ENCODE measurements around the gene PTRHD1.

DNA sequence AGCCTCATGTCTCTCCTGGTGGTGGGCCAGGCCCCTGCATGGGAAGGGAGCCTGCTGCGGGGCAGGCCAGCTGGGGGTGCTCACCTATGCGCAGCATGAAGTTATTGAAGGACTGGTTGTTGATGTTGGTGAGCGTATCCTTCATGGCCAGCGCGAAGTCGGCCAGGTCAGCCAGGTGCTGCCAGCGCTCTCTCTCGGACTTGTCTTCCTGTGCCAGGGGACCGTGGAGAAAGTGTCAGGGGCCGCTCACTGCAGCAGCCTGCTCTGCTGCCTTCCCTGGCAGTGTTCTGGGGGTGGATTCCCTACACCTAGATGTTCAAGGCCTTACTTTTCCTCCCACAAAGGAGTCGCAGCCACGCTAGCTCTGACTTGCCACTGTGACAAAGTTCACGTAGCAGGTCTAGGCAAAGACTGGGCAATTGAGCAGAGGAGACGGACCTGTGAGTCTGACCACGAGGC is 28.3 kb upstream of the PTRHD1 start:
- no peak for TF ChIP-seq EP300 (IDR thresholded peaks at IDR 0.05)
- TF ChIP-seq, protein P1, sequence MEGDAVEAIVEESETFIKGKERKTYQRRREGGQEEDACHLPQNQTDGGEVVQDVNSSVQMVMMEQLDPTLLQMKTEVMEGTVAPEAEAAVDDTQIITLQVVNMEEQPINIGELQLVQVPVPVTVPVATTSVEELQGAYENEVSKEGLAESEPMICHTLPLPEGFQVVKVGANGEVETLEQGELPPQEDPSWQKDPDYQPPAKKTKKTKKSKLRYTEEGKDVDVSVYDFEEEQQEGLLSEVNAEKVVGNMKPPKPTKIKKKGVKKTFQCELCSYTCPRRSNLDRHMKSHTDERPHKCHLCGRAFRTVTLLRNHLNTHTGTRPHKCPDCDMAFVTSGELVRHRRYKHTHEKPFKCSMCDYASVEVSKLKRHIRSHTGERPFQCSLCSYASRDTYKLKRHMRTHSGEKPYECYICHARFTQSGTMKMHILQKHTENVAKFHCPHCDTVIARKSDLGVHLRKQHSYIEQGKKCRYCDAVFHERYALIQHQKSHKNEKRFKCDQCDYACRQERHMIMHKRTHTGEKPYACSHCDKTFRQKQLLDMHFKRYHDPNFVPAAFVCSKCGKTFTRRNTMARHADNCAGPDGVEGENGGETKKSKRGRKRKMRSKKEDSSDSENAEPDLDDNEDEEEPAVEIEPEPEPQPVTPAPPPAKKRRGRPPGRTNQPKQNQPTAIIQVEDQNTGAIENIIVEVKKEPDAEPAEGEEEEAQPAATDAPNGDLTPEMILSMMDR (IDR thresholded peaks at IDR 0.05): no peak
- no peak for TF ChIP-seq POLR2A (IDR thresholded peaks at IDR 0.05)

Measured in tibial nerve (tissue), 4 donors.